Mesendoderm (in vitro differentiated cells): ENCODE measurements around the gene BRAP.
"Not testable (repeated sequence)": the region's sequence is repeated elsewhere in the genome, so short reads cannot be mapped to it uniquely, and the experiment has no call there.

Source experiments
- DNase-seq: peaks from one replicate; pipeline ENCODE4 v3.0.0; 2013
- H2AK5ac ChIP-seq: 2 replicates; pipeline ENCODE4 v1.6.1; 2013; ENCODE audit warnings: low read length, inconsistent platforms
- H2BK120ac ChIP-seq: 2 replicates; pipeline ENCODE4 v1.6.1; 2013; ENCODE audit warnings: low read depth, mild to moderate bottlenecking, low read length, moderate library complexity, mixed read lengths
- H2BK15ac ChIP-seq: replicated peaks from 2 replicates; pipeline ENCODE4 v1.6.1; 2013; ENCODE audit warnings: low read depth, mild to moderate bottlenecking, moderate library complexity
- H2BK5ac ChIP-seq: 2 replicates; pipeline ENCODE4 v1.6.1; 2013; ENCODE audit warnings: low read length, inconsistent platforms
- H3K18ac ChIP-seq: 2 replicates; pipeline ENCODE4 v1.6.1; 2013; ENCODE audit warnings: mild to moderate bottlenecking, low read length, mixed read lengths
- H3K23ac ChIP-seq: one replicate; pipeline ENCODE4 v1.6.1; 2013; ENCODE audit warnings: low read length
- H3K27ac ChIP-seq: 2 replicates; pipeline ENCODE4 v1.5.1; 2013; ENCODE audit warnings: low read depth, mild to moderate bottlenecking, inconsistent platforms, low read length, moderate library complexity
- H3K27me3 ChIP-seq: 2 replicates; pipeline ENCODE4 v1.6.1; 2013; ENCODE audit warnings: low read length, control low read depth, mild to moderate bottlenecking, inconsistent platforms; ENCODE audit not compliant: insufficient read depth, poor library complexity
- H3K36me3 ChIP-seq: 2 replicates; pipeline ENCODE4 v1.6.1; 2013; ENCODE audit warnings: low read length, inconsistent platforms; ENCODE audit not compliant: control insufficient read depth, insufficient read depth
- H3K4ac ChIP-seq: one replicate; pipeline ENCODE4 v1.6.1; 2013; ENCODE audit warnings: low read depth, mild to moderate bottlenecking, low read length, moderate library complexity
- H3K4me1 ChIP-seq: 2 replicates; pipeline ENCODE4 v1.6.1; 2013; ENCODE audit warnings: low read depth, low read length, inconsistent platforms; ENCODE audit not compliant: control insufficient read depth
- H3K4me2 ChIP-seq: 2 replicates; pipeline ENCODE4 v1.6.1; 2013; ENCODE audit warnings: low read length
- H3K4me3 ChIP-seq: 2 replicates; pipeline ENCODE4 v1.5.1; 2013; ENCODE audit warnings: mild to moderate bottlenecking, low read length
- H3K56ac ChIP-seq: one replicate; pipeline ENCODE4 v1.6.1; 2013; ENCODE audit warnings: low read length
- H3K79me1 ChIP-seq: 2 replicates; pipeline ENCODE4 v1.6.1; 2013; ENCODE audit warnings: low read length, inconsistent platforms
- H3K79me2 ChIP-seq: 2 replicates; pipeline ENCODE4 v1.6.1; 2013; ENCODE audit warnings: mild to moderate bottlenecking, low read length; ENCODE audit not compliant: control insufficient read depth, insufficient read depth
- H3K9ac ChIP-seq: 2 replicates; pipeline ENCODE4 v1.6.1; 2013; ENCODE audit warnings: low read length, inconsistent platforms
- H4K5ac ChIP-seq: one replicate; pipeline ENCODE4 v1.6.1; 2013; ENCODE audit warnings: low read length
- H4K8ac ChIP-seq: one replicate; pipeline ENCODE4 v1.6.1; 2013; ENCODE audit warnings: low read depth, mild to moderate bottlenecking, control low read depth, low read length, moderate library complexity
- WGBS: extraction: QIAGEN DNeasy Blood & Tissue Kit; methylation state at CpG from one replicate; pipeline ENCODE4 v1.1.7; 2013; ENCODE audit warnings: low lambda C conversion rate, missing lambda C conversion rate; ENCODE audit not compliant: insufficient coverage; ENCODE audit errors: extremely low coverage; 5-methylcytosine and 5-hydroxymethylcytosine counted together

Gene BRAP

DNA sequence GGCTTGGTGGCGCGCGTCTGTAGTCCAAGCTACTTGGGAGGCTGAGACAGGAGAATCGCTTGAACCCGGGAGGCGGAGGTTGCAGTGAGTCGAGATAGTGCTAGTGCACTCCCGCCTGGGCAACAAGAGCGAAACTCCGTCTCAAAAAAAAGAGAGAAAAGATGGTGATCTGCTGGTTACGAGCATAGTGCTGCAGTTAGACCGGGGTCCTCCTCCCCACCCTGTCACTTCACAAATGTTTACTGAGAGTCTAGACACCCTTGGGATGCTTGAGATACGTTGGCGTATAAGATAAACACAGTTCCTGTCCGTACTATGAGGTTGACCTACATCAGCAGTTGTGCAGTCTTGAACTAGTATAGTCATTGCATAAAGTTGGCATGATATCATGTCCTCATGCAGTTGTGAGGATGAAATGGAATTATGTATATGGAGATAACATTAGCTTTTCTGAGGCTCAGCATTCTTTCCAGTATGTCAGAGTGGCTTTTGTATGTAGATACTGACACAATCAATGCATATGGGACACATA is 884 bp upstream of the BRAP start:
- Histone ChIP-seq H3K23ac (no peak overlapping the region), H2AK5ac (no peak overlapping the region), H3K4me1 (peaks cover 3% of the 10 kb centered on the region), H3K4ac (no peak overlapping the region), H3K4me2 (peak overlapping the region; percentile 80), H3K79me1 (peaks cover 14% of the 10 kb centered on the region), H3K36me3 (peaks cover 2% of the 10 kb centered on the region), H2BK15ac (no peak overlapping the region), H2BK120ac (no peak overlapping the region), H2BK5ac (no peak overlapping the region), H3K4me3 (peak overlapping the region; percentile 100), H4K8ac (no peak overlapping the region), H3K27me3 (no peaks in the 10 kb centered on the region), H3K56ac (peak overlapping the region; percentile 97), H3K9ac (peak overlapping the region; percentile 97), H3K79me2 (peaks cover 18% of the 10 kb centered on the region), H3K18ac (no peak overlapping the region), H3K27ac (no peak overlapping the region), H4K5ac (no peak overlapping the region)
- no CpG with 5 or more reads among the region's 15 CpGs for whole genome bisulfite sequencing
- DNase-seq = peak; percentile 0

DNA sequence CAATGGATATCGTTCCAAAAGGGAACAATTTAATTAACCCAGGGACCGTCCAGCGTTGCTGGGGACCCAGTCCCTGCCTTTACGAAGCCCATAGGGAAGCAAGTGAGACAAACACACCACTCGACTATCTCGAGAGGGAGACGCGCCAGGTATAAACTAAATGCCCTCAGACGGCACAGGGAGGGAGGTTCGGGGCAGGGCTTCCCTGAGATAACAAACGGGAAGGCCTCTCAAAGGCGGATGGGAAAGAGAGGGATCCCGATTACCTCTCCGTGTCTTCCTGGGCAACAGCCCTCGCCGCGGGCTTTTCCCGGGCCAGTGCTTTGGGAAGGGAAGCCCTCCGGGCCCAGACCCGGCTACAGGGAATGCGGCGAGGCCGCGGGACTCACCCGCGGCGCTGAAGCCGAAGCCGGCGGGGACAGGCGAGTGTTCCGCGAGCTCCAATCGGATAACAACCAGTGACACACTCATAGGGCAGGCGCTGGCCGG is 390 bp downstream of the BRAP start:
- no peak overlapping the region for H2BK5ac ChIP-seq
- no CpG with 5 or more reads among the region's 36 CpGs for WGBS
- H3K18ac ChIP-seq = no peak overlapping the region
- peak overlapping the region; percentile 88 for H3K4me3 ChIP-seq
- no peak overlapping the region for H4K5ac ChIP-seq
- DNase-seq = peak; percentile 68
- H3K4ac ChIP-seq = peak overlapping the region; percentile 50
- H3K36me3 ChIP-seq = peaks cover 2% of the 10 kb centered on the region
- H3K23ac ChIP-seq = no peak overlapping the region
- H3K56ac ChIP-seq = peak overlapping the region; percentile 87
- H2AK5ac ChIP-seq = no peak overlapping the region
- H3K4me1 ChIP-seq = peaks cover 3% of the 10 kb centered on the region
- H3K79me1 ChIP-seq = peaks cover 14% of the 10 kb centered on the region
- H3K4me2 ChIP-seq = peak overlapping the region; percentile 83
- peak overlapping the region; percentile 92 for H3K9ac ChIP-seq
- H2BK120ac ChIP-seq = no peak overlapping the region
- no peaks in the 10 kb centered on the region for H3K27me3 ChIP-seq
- H3K79me2 ChIP-seq = peaks cover 18% of the 10 kb centered on the region
- H4K8ac ChIP-seq = no peak overlapping the region
- H3K27ac ChIP-seq = peak overlapping the region; percentile 22
- no peak overlapping the region for H2BK15ac ChIP-seq

DNA sequence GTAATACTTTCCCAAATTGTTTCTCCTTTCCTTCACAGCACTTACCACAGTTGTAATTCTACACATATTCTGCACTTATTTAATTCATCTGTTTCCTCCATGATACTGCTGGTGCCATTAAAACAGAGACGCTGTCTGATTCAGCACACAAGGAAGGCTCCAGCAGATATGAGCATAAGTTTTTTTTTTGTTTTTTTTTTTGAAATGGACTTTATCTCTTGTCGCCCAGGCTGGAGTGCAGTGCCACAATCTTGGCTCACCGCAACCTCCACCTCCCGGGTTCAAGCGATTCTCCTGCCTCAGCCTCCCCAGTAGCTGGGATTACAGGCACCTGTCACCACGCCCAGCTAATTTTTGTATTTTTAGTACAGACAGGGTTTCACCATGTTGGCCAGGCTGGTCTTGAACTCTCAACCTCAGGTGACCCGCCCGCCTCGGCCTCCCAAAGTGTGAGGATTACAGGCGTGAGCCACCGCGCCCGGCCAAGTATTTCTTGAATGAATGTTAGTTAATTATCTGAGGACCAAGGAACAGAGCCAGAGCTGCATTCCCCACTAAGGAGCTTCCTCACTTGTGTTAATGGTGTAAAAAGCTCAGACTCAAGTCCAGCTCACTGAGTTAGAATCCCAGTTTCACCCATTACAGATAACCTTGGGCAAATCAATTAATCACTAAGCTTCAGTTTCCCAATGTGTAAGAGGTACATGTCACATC is 1.1 kb downstream of the BRAP start:
- peak overlapping the region; percentile 83 for H3K4me2 ChIP-seq
- H3K36me3 ChIP-seq, H4K8ac ChIP-seq, H3K18ac ChIP-seq, H2AK5ac ChIP-seq, H3K23ac ChIP-seq, H3K4ac ChIP-seq, H3K27ac ChIP-seq, H4K5ac ChIP-seq, H2BK120ac ChIP-seq, H3K27me3 ChIP-seq, H3K4me1 ChIP-seq, H2BK5ac ChIP-seq, H2BK15ac ChIP-seq: not testable (repeated sequence)
- peak overlapping the region; percentile 92 for H3K9ac ChIP-seq
- H3K79me2 ChIP-seq = peaks cover 18% of the 10 kb centered on the region
- peak overlapping the region; percentile 87 for H3K56ac ChIP-seq
- DNase-seq = peak; percentile 25
- H3K4me3 ChIP-seq = peak overlapping the region; percentile 88
- H3K79me1 ChIP-seq = peaks cover 14% of the 10 kb centered on the region
- no CpG with 5 or more reads among the region's 13 CpGs for WGBS

DNA sequence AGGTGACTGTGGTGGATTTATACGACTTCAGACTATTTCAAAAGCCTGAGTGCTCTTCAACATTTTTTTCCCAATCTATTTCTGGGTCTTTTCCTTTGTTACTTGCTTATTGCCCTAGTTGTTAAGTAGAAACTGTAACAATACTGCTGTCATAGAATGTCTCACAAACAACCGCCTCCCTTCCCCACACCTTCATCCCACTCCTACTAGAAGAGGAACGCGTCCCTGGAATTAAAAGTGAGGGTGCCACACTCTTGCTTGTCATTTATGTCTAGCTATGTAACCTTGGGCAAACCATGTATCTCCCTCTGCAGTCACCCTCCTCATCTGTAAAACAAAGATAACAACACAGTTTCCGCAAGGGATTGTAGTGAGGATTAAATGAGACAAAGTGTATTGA is 8.6 kb downstream of the BRAP start:
- Histone ChIP-seq H2BK5ac (no peak overlapping the region), H3K23ac (no peak overlapping the region), H2BK120ac (no peak overlapping the region), H3K4me1 (no peaks in the 10 kb centered on the region), H4K5ac (no peak overlapping the region), H2BK15ac (no peak overlapping the region), H3K27me3 (no peaks in the 10 kb centered on the region), H3K4me3 (no peak overlapping the region), H3K36me3 (peaks cover 6% of the 10 kb centered on the region), H3K4me2 (no peak overlapping the region), H3K4ac (no peak overlapping the region), H3K18ac (no peak overlapping the region), H3K79me1 (no peaks in the 10 kb centered on the region), H2AK5ac (no peak overlapping the region), H3K9ac (no peak overlapping the region), H3K79me2 (no peaks in the 10 kb centered on the region), H3K27ac (no peak overlapping the region), H3K56ac (no peak overlapping the region), H4K8ac (no peak overlapping the region)
- DNase-seq = no peak
- no CpG with 5 or more reads among the region's 5 CpGs for WGBS

DNA sequence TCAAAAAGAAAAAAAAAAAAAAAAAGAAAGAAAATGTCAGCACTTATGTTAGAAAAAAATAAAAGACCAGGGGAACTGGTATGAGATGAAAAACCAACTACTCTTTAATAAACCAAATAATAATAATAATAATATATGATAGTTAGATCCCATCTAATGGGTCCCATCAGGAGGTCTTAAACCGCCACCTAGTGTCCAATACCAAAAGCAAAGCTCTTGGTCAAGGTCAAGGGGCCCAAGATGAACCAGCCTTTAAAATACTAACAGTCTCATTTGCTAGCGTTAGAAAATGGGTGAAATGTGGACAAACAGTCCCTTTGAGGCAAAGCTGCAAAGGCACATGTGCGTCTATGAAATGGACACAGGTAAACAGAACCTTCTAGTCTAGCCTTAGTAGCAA is 12.3 kb downstream of the BRAP start:
- Histone ChIP-seq H3K27ac (no peak overlapping the region), H3K56ac (no peak overlapping the region), H3K36me3 (peaks cover 6% of the 10 kb centered on the region), H4K5ac (no peak overlapping the region), H2BK120ac (no peak overlapping the region), H3K9ac (no peak overlapping the region), H3K27me3 (no peaks in the 10 kb centered on the region), H3K23ac (no peak overlapping the region), H2AK5ac (no peak overlapping the region), H2BK15ac (no peak overlapping the region), H3K4ac (no peak overlapping the region), H2BK5ac (no peak overlapping the region), H3K4me3 (no peak overlapping the region), H3K4me2 (no peak overlapping the region), H3K18ac (no peak overlapping the region), H3K79me1 (no peaks in the 10 kb centered on the region), H3K4me1 (no peaks in the 10 kb centered on the region), H4K8ac (no peak overlapping the region), H3K79me2 (no peaks in the 10 kb centered on the region)
- peak; percentile 20 for DNase-seq
- no CpG with 5 or more reads among the region's 3 CpGs for WGBS
